HL-60/S4 treated with phorbol 12-myristate 13-acetate at 8.2 ng/mL for 4 days and 3 days (cell line): ENCODE results near the gene ADORA1.

Experiments used
- in situ Hi-C: fragments of 300-500 bp; cut with MboI; formaldehyde crosslinking; loops from 2 replicates; pipeline ENCODE4 v1.15.0; 2022; ENCODE audit warnings: low sequenced_read_pairs

The ADORA1 gene

DNA sequence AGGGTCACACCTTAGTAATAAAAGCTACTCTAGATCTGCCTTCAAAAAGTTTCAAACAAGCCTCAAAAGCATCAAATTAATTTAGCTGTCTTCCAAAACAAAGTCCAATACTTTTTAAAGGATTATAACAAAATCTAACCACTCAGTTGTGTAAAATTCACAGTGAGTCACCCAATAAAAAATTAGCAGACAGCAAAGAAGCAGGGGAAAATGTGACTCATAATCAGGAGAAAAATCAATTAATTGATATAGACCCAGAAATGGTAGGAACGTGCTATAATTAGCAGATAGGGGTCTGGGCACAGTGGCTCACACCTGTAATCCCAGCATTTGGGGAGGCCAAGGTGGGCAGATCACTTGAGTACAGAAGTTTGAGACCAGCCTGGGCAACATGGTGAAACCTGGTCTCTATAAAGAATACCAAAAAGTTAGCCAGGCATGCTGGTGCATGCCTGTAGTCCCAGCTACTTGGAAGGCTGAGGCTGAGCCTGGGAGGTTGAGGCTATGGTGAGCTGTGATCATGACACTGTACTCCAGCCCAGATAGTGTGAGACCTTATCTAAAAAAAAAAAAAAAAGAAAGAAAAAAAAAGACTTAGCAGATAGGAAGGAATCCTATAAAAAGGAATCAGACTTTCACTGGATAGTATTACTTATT is 33.6 kb upstream of the ADORA1 start:
- in situ Hi-C loops = no loop called here

DNA sequence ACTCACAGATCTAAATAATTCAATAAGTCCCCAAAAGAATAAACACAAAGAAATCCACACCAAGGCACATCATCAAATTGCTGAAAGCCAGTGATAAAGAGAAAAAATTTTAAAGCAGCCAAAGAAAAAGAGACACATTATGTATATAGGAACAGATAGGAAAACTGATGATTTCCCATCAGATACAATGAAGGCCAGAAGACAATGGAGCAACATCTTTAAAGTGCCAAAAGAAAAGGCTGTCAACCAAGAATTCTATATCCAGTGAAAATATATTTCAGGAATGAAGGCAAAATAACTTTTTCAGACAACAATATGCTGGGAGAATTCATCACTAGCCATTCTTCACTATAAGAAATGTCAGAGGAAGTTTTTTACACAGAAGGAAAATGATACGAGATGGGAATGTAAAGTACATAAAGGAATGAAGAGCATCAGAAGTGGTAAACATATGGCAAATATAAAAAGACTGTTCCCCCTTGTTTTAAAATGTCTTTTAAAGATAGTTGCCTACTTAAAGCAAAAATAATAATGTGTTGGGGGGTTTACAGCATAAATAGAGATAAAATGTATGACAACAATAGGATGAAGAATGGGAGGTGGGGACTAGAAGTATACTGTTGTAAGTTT is 32.4 kb upstream of the ADORA1 start:
- in situ Hi-C loops = no loop called here

GRCh38 chr1:203096566-203096965 is 31.0 kb upstream of the ADORA1 start:
- in situ Hi-C loops = no loop called here

DNA sequence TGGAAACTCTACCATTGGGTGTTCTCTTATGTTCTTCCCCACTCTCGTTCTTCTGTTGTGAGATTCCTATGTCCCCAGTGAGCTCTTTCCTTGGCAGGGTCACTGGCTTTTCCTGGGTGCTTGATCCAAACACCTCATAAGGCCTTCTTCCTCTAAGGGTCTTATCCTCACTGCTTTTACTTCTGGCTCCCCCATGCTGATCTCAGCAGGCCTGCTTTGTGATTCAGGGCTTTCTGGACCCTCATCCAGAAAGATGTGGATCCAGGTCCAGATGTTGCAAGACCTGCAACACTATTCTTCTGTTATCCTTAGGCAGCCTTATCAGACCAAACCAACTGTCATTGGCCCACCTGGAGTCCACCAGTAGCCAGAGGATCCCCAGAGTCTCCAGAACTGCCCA is 30.5 kb upstream of the ADORA1 start:
- in situ Hi-C loops = no loop called here

DNA sequence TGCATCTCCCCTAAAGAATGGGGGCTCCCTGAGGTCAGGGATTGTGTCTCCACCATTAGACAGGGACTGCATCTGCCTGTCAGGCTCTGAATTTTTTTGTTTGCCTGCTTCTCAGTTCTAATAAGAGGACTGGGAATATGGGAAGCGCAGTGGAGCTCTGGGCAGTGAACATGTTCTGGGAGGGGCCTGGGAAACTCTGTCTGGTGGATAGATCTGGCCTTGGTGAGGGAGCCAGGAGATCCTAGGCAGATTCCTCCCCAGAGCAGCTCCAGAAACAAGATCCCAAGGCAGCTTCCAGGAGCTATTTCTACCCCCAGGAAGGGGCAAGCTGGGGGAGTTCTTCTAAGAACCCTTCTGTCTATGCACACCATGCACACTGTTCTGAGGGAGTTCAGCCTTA is 29.1 kb upstream of the ADORA1 start:
- in situ Hi-C loops = no loop called here

DNA sequence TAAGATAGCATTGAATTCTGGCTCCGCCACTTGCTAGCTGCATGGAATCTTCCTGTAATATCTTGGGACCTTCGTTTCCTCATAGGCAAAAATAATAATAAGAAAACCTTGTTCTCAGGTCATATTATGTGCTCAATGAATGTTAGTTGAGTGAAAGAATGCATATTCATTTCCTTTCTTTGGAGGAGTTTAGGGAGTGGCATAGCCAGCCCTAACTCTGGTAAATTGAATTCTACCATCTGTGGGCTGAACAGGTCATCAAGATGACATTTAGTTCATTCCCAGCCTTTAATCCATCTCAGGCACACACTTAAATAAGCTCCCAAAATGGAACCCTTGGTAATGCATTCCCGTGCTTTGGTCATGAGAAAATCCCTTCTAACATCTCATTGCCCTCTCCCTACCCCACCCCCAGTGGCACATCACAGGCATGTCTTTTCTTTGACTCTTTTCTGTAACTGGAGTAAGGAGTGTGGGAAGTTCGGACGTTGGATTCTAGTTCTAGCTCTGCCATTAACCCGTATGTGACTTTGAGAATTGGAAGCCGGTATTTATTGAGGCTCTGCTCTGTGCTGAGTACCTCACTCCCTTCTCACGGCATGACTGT is 28.5 kb upstream of the ADORA1 start:
- in situ Hi-C loops = no loop called here

DNA sequence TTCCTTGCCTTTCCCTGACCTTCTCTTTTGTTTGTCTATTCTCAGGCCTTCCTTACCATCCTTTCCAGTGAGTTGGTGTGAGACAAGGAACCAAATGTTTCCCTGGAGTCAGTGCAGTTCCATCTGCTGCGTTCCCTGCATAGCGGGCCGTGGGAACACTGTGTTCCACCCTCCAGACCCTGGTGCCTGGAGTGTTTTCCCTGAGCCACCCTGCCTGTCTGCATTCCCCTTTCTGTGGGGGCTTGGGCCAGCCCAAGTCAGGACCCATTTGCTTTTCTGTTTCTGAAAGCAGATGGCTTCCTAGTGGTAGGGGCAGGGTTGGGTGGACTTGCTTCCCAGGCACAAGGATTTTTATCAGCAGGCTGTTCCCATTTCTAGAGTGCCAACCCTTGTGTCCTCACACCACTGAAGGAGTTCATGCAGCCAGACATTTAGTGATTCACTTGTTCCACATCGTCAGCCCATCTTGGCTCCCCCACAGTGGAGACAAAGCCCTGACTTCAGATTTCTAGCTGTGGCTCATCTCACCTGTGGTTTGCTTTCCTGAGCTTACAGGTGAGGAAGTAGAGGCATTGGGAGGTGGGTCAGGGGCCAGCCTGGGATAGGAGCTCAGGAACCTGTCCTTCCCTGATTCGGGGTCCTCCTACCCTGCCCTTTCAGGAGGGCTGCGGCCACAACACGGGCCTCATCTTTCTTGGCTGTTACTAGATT is 27.6 kb upstream of the ADORA1 start:
- in situ Hi-C loops = no loop called here

- in situ Hi-C loops = no loop called here
These were observed 27.0 kb upstream of the ADORA1 start for GRCh38 chr1:203100516-203100869.

DNA sequence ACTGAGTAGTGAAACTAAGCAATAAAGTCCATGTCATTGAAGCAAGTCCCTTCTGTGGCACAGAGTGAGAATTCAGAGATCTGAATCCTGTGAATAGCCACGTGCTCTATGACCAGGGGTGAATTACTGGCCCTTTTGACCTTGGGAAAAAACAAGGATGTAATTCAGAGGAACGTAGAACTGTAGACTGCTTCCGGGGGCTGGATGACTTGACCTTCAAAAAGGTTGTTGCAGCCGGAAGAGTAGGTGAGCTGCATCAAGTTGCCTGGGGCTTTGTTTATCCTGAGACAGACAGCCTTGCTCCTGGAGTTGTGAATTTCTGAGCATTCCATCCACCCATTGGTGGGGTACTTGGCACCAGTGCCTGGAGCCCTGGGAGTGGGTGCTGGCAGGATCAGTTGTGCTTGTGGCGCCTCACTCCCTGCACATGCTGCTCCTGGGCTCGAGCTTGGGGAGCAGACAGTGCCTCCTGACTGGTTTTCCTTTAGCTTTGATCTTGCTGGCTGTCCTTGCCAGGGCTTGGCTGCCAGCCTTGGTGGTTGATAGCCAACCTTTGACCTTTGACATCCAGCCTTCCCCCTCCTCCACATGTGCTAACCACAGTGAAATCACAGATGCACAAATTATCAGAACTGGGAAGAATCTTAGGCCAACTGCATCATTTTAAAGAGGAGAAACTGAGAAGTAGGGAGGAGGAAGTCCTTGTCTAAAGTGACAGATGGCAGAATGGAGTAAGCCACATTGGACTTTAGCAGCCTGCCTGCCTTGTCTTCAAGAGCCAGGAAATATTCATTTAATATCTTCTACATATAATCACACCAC is 25.5 kb upstream of the ADORA1 start:
- in situ Hi-C loops = no loop called here

- in situ Hi-C loops = no loop called here
These were observed 24.3 kb upstream of the ADORA1 start for GRCh38 chr1:203103216-203103615.

DNA sequence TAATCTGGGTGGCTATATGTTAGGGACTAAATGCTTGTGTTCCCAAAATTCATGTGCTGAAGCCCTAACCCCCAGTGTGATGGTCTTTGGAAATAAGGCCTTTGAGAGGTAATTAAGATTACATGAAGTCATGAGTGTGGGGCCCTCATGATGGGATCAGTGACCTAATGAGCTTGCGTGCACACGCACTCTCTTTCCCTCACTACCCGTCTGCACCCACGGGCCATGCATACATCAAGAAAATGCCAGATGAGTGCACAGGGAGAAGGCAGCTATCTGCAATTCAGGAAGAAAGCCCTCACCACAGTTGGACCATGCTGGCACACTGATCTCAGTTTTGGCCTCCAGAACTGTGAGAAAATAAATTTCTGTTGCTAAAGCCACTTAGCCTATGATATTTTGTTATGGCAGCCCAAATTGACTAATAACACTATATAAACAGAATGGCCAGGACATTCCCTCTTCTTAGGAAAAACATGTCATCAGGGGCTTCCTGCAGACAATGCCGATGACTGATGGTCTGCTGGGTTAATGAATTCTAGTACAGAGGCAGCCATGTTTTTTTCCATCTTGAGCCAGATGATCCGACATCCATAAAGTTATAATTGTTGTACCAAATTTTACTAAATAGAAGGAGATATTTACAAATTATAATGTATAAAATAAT is 23.6 kb upstream of the ADORA1 start:
- in situ Hi-C loops = no loop called here

DNA sequence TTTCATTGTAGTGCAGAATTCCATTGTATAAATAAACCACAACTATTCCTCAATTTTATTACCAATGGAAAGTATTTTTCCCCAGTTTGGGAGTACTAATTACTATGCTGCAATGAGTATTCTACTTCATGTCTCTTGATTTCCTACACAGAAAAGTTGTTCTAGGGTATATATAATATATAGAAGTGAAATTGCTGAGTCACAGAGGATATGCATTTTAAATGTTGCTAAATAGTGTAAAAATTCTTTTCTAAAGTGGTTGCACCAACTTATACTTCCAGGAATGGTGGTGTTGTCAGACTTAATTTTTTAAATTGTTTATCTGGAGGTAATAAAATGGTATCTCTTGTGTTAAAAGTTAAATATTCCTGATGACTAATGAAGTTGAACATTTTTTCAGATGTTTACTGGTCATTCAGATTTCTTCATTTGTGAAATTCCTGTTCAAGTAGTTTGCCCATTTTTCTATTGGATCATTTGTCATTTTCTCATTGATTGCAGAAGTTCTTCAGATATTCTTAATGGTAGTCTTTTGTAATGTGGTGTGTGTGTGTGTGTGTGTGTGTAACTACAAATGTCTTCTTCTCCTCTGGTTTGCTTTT is 22.6 kb upstream of the ADORA1 start:
- in situ Hi-C loops = no loop called here

DNA sequence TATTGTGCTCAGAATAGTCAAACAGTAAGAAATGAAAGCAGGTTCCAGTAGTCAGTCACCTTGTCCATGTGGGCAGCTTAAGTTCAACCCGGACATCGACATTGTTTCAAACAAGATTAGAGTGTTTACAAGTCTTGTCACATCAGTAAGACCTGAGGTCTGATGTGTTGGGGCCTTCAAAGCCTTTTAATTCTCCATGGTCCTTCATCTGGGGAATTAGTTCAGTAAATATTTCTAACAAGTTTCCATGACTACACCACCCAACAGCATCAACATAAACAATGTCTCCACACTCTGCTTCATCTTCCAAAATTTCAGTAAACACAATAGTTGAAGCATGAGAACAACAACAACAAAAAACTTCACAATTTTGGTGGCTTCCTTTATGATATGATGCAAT is 15.1 kb upstream of the ADORA1 start:
- in situ Hi-C loops = no loop called here

DNA sequence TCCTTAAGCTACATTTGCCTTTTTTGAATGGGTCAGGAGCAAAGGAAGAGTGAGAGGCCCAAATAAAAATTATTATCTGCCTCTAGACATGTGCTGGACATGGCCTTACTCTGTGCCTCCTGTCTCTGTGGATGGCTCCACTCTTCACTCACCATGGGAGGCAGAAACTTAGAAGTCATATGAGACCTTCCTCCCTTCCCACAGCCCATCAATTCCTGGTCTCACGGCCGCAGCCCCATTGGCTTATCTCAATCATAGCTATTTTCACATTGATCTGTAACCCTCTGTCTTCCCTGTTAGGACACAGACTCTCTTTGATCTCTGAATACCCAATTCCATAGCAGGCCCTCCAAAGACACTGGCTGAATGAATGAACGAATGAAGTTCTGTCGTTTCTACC is 14.2 kb upstream of the ADORA1 start:
- in situ Hi-C loops = no loop called here

- in situ Hi-C loops = no loop called here
These were observed 13.3 kb upstream of the ADORA1 start for GRCh38 chr1:203114202-203114601.

DNA sequence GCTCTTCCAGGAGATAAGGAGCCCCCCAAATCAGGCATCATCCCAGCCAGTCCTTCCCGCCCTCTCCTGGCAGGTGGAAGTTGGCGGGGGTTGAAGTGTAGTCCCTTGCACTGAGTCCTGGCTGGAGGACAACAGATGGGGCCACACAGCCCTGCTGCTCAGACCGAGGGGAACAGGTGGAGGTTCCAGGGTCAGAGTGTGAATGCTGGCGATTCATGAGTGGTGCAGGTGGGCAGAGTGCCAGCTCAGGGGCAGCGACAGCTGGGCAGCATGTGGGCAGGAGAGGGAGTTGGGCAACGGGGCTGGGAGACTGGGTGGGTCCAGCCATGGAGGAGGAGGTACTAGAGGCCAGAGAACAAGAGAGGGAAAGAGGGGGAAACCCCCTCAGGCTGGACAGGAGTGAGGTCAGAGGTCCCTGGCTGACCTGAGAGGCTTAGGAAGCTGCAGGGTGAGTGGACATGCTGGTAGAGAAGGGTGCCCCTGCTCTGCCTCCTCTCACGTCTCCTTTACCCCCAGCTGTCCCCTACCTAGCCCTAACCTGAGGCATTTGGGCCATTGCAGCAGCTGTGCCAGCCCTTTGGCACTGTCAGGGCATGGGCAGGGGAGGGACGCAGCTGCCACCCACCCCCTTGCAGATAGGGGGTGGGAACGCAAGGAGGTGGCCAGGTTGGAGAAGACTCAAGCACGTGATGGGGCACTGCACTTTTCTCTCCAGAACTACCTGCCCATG is 11.3 kb upstream of the ADORA1 start:
- in situ Hi-C loops = no loop called here

DNA sequence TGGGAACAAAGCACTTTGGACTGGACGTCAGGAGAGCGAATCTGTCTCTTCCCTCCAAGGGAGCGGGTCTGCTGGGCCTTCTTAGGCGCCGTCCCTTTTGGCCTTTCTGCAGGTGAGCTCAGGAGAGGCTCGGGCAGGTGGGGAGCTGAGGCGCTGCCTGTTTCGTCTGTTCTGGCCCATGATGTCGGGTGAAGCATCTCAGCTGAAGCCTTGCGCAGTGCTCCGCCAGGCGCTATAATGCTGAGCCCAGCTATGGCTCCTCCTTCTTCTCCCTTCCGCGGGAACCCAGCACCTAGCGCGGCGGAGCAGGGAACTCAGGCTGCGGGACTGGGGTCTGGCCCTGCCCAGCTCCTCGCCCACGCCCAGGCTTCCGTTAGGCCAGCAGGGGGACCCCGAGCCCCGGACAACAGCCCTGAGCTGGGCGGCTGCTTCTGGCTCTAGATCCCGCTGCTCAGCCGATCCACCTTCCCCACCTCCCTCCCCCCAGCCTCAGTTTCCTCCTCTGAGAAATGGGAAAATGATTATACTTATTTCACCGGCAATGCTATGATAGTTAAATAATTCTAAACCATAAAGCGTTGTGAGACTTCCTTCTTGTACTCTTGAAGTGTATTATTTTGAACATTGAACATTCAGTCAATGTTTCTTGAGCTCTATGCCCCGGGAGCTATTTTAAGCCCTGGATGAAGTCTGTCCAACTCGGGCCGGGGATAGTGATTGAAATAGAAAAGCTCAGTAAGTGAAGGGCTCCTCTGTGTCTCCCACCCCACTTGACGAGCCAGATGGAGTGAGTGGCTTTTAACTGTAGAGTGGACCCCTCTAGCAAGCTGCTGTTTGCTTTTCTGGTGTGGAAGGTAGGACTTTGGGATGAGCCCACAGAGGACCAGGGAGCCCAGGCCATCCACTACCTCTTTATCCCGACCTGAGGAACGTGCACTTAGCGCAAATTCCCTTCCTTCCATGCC is 9.6 kb upstream of the ADORA1 start:
- in situ Hi-C loops = no loop called here
